RPMI7951 (cell line): Measurements from ENCODE around the gene DHRS4L2. TPM values are rescaled to one million over a fixed set of nuclear protein-coding genes. Genes with fewer than 3 reads are reported as not detected.
A peak's percentile ranks its signal among the peaks of the same experiment; 100 is the strongest.
"Not testable (repeated sequence)": the region's sequence is repeated elsewhere in the genome, so short reads cannot be mapped to it uniquely, and the experiment has no call there.

Source experiments
- DNase-seq: peaks from one replicate; pipeline ENCODE4 v3.0.0-alpha.2; 2012; ENCODE audit warnings: low read depth
- total RNA-seq: library from RNA; depleted of rRNA; stranded (reverse); fragments of >200 nt; shearing (Covaris generic); gene quantifications from 2 replicates; pipeline ENCODE4 v1.2.3, GENCODE V29; 2014; rRNA removed

The DHRS4L2 gene
- 15.9 and 16.5 TPM in 2 replicates for total RNA-seq

DNA sequence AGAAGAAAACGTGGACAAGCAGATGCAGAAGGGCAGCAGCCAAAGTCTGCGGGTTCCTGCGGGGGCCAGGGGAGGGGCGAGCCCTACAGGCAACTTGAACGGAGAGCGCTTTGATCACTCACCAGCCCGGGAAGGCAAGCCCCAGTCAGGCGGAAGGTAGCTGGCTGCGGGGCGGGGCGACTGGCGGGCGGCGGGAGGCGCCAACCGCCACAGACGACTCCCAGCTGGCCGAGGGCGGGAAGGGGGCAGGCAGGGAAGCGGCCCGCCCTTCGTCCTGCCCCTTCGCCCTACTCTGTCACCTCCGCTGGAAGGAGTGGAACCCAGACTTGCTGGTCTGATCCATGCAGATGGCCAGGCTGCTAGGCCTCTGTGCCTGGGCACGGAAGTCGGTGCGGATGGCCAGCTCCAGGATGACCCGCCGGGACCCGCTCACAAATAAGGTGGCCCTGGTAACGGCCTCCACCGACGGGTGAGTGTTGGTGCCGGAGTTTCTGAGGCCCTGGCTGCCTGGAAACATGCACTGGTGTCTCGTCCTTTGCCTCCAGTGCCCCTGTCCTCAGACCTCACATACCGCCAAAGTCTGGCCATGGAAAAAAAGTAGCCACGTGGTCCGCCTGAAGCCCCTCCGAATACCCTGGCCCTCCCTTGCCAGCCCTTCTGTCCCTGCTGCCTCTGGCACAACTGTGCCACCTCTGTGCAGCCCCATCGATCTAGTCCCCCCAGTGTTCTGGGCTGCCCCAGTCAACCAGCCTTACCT, at the start of gene DHRS4L2:
Gene DHRS4L2 (plus strand): TSS at position 323 of the 757 bp plus-strand sequence. CDS start 19 bp downstream, at position 342.
- peak; percentile 74 for DNase-seq

DNA sequence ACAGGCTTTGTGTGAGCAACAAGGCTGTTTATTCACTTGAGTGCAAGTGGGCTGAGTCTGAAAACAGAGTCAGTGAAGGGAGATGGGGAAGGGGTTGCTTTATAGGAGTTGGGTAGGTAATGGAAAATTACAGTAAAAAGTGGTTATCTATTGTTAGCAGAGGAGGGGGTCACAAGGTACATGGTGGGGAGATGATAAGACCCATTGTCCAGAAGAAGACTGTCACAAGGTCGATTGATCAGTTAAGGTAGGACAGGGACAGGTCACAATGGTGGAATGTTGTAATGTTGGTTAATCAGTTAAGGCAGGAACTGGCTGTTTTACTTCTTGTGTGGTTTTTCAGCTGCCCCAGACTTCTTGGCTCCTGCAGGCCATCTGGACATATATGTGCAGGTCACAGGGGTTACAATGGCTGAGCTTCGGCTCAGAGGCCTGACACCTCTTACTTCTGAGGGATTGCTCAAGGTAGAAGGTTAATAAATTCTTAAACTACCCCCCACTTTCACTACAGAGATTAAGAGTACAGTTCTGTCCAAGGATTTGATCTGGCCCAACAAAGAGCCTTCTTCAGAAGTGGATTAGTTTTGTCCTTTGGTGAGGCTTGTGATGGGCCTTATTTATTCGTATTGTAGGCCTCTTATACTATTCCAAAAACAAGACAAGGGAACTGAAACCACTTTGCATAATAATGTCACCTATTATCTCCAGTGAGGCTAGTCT, 49.0 kb upstream of the DHRS4L2 start:
- no peak for DNase-seq

DNA sequence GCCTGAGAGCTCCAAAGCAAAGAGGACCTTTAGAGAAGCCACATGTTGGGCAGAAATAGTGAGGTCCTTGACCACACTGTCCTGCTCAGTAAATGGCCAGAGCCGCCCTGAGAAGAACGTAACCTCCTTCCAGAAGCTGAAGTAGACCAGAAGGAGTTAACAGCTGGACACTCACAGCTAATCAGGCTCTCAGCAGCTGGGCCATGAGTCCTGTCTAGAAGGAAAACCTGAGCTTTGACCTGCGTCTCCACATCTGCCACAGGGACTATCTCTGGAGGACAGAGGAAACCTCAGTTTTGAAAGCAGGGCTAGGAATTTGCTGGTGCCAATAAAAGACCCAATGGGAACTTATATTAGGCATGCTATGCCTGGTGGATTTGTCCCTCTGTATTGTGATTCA, 47.5 kb upstream of the DHRS4L2 start:
- no peak for DNase-seq

DNA sequence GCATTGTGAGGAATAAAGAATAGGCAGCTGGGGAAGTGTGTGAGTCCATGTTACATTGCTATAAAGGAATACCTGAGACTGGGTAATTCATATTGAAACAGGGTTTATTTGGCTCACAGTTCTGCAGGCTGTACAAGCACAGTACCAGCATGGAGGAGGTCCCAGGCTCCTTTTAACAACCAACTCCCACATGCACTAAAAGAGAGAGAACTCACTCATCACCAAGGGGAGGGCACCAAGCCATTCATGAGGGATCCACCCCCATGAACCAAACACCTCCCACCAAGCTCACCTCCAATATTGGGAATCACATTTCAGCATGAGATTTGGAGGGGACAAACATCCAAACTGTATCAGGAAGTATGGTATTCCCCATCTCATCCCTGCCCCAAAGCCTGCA, 47.1 kb upstream of the DHRS4L2 start:
- DNase-seq: no peak

DNA sequence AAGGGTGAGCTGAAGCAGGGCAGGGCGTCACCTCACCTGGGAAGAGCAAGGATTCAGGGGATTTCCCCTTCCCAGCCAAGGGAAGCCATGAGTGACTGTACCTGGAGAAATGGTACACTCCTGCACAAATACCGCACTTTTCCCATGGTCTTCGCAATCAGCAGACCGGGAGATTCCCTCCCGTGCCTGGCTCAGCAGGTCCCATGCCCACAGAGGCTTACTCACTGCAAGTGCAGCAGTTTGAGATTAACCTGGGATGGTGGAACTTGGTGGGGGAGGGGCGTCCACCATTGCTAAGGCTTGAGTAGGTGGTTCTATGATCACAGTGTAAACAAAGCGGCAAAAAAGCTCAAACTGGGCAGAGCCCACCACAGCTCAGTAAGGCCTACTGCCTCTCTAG, 46.1 kb upstream of the DHRS4L2 start:
- DNase-seq: no peak

DNA sequence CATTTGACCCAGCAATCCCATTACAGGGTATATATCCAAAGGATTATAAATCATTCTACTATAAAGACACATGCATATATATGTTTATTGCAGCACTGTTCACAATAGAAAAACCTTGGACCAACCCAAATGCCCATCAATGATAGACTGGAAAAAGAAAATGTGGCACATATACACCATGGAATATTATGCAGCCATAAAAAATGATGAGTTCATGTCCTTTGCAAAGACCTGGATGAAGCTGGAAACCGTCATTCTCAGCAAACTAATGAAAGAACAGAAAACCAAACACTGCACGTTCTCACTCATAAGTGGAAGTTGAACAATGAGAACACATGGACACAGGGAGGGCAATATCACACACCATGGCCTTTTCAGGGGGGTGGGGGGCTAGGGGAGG, 39.7 kb upstream of the DHRS4L2 start:
- not testable (repeated sequence) for DNase-seq

DNA sequence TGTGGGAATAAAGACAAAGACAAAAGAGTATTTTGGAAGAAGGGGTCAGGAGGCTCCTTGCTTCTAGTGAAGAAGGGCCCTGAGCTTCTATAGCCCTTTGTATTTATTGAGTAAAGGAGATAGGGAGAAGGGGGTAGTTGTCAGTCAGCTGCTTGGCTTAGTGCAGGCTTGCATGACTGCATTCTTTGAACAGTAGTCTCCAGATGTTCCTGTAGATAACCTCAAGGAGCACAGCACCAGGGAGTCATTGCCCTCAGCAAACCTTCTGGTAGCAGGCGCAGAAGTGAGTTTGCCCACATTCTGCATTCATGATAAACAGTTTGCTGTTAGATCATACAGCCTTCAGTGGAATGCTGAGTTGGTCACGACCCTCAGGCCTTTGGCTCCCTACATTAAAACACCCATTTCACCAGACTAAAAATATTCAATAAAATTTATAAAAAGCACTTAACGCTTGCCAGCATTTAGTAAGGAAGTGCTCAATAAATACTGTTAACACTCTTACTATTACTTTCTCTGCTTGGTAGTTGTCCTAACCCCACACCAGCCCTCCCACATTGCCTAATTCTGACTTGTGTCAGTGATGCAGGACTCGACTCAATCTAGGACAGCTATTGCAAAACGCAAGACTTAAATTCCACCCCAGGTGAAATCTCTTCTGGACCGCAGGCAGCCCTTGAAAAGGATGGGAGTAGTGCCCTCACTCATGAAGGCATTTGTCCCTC, 38.2 kb upstream of the DHRS4L2 start:
- no peak for DNase-seq

DNA sequence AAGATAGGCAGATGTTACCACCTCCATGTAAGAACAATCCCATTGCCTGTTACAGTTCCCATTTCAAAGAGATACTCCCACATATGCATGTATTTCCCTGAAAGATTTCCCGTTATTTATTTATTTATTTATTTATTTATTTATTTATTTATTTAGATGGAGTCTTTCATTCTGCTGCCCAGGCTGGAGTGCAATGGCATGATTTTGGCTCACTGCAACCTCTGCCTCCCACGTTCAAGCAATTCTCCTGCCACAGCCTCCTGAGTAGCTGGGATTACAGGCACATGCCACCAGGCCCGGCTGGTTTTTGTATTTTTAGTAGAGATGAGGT, 37.6 kb upstream of the DHRS4L2 start:
- not testable (repeated sequence) for DNase-seq

DNA sequence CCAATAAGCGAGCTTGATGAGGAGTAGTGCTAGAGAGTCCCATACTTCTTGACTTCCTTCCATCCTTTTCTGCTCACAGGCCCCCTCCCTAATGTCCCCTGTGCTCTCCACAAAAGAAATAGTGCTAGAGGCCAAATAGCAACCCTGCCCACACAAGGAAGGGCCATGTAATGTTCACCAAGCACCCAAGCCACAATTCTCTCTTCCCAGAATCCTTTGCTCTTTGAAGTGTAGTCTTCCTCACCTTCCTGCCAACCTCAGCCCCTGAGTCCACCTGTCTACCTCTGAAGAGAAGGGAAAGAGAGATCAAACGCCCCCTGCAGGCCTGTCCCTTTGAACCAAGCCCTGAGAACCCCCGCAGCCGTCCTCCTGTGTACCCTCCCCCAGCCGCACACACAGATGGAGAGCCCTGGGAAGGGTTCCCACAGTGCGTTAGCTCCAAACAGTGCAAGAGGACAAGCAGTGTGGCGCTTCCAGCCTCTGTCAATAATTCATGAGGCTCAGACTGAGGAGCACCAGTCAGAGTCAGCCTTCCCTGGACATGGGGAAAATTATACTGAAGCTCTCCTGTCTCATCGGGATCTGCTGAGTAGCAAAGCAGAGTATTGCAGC, 37.0 kb upstream of the DHRS4L2 start:
- DNase-seq: no peak

DNA sequence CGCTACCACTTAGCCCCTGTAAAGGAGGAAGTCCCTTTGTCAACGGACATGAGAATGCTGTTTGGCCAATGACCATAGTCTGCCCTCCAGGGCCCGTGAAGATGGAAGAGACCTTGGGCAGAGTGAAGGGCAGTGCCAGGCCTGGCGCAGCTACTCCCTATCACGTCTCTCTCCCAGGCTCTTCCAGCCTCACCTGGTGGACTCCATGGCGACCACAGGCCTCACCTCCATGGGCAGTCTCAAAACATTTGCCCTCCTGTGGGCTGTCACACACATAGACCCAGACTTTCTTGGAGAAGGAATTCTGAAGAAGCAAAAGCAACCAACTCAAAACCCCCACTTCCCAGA, 35.6 kb upstream of the DHRS4L2 start:
- not testable (repeated sequence) for DNase-seq

DNA sequence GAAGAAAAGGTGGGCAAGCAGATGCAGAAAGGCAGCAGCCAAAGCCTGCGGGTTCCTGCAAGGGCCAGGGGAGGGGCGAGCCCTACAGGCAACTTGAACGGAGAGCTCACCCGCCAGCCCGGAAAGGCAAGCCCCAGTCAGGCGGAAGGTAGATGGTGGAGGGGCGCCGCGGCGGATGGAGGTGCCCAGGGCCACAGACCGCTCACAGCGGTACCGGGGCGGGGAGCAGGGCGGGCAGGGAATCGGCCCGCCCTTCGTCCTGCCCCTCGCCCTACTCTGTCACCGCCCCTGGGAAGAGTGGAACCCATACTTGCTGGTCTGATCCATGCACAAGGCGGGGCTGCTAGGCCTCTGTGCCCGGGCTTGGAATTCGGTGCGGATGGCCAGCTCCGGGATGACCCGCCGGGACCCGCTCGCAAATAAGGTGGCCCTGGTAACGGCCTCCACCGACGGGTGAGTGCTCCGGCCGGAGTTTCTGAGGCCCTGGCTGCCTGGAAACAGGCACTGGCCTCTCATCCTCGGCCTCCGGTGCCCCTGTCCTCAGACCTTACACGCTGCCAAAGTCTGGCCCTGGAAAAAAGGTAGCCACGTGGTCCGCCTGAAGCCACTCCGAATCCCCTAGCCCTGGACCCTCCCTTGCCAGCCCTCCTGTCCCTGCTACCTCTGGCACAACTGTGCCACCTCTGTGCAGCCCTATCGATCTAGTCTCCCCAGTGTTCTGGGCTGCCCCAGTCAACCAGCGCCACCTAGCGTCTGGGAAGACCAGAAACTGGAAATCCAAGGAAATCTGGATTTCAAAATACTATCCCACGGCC, 35.1 kb upstream of the DHRS4L2 start, which contains the start of gene DHRS4:
Gene DHRS4 (plus strand): TSS at position 307 of the 815 bp plus-strand sequence. CDS start 19 bp downstream, at position 326.
- peak; percentile 81 for DNase-seq

DNA sequence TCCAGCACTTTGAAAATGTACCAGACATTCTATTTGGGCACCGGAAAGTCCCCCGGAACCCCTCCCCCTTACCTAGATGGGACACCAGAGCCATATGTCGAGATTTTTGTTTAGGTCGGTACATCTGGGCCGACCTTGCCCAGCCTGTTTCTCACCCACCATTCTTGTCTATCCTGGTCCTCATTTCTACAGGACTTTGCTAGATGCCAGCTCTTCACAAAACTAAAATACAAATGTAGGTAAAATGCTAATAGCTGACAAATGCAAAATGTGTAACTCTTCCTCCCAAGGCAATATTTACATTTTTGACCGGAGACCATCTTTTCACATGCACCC, 34.5 kb upstream of the DHRS4L2 start:
- DNase-seq: not testable (repeated sequence)

DNA sequence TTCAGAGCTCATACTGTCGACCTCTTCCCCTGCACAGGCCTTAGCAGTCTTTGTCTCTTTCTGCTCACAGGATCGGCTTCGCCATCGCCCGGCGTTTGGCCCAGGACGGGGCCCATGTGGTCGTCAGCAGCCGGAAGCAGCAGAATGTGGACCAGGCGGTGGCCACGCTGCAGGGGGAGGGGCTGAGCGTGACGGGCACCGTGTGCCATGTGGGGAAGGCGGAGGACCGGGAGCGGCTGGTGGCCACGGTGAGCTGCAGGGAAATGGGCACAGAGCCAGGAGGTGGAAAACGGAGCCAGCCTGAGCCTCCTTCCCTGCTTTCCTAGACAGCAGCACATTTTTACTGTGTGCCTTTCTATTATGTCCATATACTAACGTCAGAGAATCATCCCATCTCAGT, 33.8 kb upstream of the DHRS4L2 start:
- peak; percentile 29 for DNase-seq

DNA sequence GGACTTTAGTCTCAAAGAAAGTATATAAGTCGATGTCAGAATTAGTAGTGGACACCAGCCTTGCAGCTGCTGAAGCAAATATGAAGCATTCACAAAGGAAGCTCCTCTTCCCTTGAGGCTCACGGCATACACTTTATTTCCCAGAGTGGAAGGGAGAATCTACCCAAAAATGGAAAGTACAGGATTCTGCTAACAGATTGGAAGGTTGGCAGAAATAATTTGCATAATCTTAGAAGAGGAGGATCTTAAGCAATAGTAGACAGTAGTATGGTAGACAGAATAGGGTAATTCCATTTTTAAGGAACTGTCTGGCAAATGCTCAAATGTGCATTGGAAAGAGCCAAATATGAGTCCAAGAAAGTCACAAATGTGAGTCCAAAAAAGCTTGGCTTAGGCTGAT, 32.9 kb upstream of the DHRS4L2 start:
- not testable (repeated sequence) for DNase-seq

DNA sequence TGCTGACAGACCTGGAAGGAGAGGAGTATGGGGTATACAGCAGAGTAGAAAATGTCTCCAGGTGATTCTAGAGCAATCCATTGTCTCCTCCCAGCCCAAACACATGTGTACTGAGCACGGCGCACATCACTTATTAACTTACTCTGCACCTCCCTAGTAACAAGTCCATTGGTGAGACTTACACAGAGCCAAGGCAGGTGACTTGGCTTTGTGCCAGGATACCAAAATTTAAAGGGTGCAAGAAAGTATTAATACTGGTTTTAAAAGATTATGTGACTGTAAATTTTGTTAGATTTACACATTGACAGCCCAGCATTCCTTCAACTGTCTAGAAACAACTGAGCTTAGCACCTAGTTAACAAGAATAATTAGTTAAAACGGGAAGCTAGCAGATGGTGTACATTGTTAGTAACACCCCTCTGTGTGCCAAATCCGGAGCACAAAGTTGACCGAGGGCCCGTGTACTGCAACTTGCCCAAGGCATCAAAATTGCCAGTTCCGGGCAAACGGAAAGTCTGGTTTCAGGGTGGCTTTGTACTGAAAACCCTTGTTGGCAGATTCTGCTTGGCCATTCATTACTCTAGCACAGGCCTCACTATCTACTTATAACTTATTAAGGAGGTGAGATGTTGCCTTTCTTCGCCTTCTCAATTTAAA, 30.7 kb upstream of the DHRS4L2 start:
- not testable (repeated sequence) for DNase-seq

DNA sequence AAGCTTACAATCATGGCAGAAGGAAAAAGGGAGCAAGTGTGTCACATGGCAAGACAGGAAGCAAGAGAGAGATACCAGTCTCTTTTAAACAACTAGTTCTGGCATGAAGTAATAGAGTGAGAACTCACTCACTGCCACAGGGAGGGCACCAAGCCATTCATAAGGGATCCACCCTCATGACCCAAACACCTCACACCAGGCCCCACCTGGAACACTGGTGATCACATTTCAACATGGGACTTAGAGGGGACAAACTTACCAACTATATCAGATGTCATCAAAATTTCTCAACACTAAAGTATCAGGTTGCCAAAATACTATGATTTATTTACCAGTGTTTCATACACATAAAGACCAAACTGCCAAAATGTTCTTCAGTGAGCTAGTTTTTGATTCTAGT, 27.8 kb upstream of the DHRS4L2 start:
- not testable (repeated sequence) for DNase-seq

DNA sequence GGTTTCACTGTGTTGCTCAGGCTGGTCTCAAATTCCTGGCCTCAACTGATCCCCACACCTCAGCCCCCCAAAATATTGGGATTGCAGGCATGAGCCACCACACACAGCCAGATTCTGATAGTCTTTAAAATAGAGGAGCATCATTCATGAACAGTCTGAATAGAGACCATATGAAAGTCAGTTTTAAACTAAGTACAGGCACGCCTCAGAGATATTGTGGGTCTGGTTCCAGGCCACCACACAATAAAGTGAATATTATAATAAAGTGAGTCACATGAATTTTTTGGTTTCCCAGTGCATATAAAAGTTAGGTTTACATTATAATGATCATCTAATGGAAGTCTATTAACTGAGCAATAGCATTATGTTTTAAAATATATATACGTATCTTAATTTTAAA, 27.0 kb upstream of the DHRS4L2 start:
- DNase-seq: not testable (repeated sequence)

DNA sequence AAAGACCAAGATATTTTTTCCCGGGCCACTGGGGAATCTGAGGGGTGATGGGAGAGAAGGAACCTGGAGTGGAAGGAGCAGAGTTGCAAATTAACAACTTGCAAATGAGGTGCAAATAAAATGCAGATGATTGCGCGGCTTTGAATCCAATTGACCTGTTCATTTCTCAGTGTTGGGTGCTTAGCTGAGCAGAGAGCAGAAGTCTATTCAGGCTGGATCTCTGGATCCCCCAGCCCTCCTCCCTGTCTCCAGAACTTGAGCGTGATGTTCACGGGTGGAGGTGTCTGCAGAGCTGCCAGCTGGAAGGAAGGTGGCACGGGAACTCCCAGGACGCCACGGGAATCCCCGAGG, 19.6 kb upstream of the DHRS4L2 start:
- DNase-seq: not testable (repeated sequence)

DNA sequence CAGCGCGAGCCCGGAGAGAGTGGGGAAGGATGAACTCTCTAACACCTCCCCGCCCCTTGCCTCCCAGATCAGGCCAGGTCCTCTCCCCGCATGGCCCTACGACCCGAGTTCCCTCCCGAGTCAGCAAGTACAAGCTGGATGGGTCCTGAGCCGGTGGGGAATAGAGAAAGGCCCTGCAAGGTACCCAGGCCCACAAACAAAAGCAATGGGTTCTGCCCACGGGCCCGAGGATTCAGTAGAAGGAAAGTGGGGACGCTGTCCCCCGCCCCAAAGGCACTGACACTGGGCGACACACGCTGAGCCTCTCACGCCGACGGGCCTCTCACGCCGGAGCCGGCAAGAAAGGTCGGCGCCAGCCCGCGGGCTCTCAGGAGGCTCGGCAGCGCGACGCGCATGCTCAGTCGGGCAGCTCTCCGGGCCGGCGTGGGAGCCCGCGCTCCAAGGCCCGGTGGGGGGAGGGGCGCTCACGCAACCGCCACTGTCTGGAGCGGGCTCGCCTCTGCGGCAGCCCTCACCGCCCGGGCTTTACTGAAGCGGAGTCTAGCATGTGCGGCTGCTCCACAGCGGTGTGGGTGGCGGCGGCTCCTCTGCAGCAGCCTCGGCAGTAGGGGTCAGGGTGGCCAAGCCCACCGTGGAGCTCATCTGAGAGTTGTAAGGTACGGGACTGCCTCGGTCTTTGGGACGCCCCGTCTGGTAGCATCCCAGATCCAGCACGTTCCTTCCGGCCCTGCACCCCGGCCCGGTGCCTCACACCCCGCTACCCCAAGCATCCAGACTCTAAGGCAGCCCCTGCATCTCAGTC, 19.0 kb upstream of the DHRS4L2 start:
- not testable (repeated sequence) for DNase-seq

DNA sequence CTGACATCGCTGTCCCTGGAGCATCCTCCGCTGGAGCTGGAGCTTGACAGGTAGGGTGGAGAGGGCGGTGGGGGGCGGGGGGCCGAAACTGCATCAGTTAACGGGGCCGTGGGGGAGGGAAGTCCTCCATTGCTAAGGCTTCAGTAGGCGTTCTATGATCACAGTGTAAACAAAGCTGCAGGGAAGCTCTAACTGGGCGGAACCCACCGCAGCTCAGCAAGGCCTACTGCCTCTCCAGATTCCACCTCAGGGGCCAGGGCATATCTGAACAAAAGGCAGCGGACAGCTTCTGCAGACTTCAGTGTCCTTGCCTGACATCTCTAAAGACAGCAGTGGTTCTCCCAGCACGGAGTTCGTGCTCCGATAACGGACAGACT, 18.5 kb upstream of the DHRS4L2 start:
- DNase-seq: not testable (repeated sequence)
